ENCODE data around the gene VPS51. TPM values are rescaled to one million over a fixed set of nuclear protein-coding genes. Genes with fewer than 3 reads are reported as not detected.
A peak's percentile ranks its signal among the peaks of the same experiment; 100 is the strongest.

VPS51 gene
- total RNA-seq, 6 experiments from 2014 or later, result 41.5 to 170 (median 50.2) TPM

DNA sequence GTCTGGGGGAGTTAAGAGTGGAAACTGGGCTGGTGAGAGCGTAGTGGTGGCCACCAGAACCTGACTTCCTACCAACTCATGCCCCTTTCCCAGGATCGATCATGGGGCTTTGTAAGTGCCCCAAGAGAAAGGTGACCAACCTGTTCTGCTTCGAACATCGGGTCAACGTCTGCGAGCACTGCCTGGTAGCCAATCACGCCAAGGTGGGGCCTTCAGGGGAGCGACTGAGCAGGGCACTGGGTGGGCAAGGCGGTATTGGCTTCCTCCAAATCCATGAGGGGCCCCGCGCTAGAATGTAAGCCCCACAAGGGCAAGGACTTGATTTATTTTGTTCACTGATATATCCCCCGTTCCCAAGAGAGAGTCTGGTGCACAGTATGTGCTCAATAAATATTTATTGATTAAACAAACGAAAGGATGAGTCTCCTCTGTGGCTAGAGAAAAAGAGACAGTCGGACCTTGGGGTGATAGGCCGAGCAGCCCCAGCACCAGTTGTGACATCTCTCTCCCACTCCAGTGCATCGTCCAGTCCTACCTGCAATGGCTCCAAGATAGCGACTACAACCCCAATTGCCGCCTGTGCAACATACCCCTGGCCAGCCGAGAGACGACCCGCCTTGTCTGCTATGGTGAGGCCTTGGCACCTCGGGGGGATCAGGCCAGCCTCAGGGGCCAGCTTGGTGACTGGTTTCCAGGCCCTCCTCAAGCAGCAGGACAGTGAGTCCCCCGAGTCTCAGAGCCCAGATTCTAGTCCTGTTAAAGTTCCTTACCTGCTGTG is 11.2 kb upstream of the VPS51 start:
- H3K4me1 ChIP-seq, result peaks cover 0 to 16% (median 4%) of the 10 kb centered on the region in 4 donors
- no peak for TF ChIP-seq POLR2A (IDR thresholded peaks at IDR 0.05)
- TF ChIP-seq, protein P1, sequence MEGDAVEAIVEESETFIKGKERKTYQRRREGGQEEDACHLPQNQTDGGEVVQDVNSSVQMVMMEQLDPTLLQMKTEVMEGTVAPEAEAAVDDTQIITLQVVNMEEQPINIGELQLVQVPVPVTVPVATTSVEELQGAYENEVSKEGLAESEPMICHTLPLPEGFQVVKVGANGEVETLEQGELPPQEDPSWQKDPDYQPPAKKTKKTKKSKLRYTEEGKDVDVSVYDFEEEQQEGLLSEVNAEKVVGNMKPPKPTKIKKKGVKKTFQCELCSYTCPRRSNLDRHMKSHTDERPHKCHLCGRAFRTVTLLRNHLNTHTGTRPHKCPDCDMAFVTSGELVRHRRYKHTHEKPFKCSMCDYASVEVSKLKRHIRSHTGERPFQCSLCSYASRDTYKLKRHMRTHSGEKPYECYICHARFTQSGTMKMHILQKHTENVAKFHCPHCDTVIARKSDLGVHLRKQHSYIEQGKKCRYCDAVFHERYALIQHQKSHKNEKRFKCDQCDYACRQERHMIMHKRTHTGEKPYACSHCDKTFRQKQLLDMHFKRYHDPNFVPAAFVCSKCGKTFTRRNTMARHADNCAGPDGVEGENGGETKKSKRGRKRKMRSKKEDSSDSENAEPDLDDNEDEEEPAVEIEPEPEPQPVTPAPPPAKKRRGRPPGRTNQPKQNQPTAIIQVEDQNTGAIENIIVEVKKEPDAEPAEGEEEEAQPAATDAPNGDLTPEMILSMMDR (IDR thresholded peaks at IDR 0.05), result no peak
- no peaks in the 10 kb centered on the region for H3K9me3 ChIP-seq
- H3K27me3 ChIP-seq, result no peaks in the 10 kb centered on the region
- no peak for DNase-seq
- H3K4me3 ChIP-seq, result peak overlapping the region; percentile 69 to 80 (median 73)
- WGBS (ENCODE audit: insufficient coverage, low coverage, low lambda C conversion rate, missing lambda C conversion rate), result 38% methylated on average over 11 of the region's 23 CpGs
- peak in 1 of 4 donors; percentile 4 for ATAC-seq
- intact Hi-C loops (cut with DNase I), result no loop called here
- H3K36me3 ChIP-seq, result peaks cover 0 to 23% (median 7%) of the 10 kb centered on the region in 4 donors
- H3K27ac ChIP-seq, result peak overlapping the region; percentile 59 to 91 (median 83)

DNA sequence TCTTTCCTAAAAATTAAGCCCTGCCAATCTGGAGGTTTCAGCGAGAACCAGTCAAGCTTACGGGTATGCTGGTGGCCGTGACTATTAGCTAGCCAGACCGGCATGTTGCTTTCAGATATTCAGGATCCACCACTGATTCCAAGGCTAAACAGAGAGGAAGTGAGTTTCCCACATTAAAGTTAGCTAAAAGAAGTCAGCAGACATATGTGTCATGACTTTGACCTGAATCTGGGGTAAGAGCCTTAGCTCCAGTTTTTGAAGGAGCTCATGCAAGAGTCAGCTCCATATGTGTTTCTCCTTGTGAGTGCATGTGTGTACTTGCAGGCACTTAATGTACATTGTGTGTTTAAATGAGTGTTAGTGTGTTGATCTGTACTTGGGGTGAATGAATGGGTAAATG is 10.6 kb upstream of the VPS51 start:
- H3K36me3 ChIP-seq, result peaks cover 0 to 23% (median 7%) of the 10 kb centered on the region in 4 donors
- intact Hi-C loops (cut with DNase I), result no loop called here
- H3K4me1 ChIP-seq, result peaks cover 0 to 16% (median 4%) of the 10 kb centered on the region in 4 donors
- H3K4me3 ChIP-seq, result no peak overlapping the region
- WGBS (ENCODE audit: insufficient coverage, low coverage, low lambda C conversion rate, missing lambda C conversion rate), result 95% methylated on average over 4 of the region's 4 CpGs
- H3K27ac ChIP-seq, result no peak overlapping the region
- ATAC-seq, result no peak
- no peak for DNase-seq
- no peaks in the 10 kb centered on the region for H3K27me3 ChIP-seq
- TF ChIP-seq, protein P1 (IDR thresholded peaks at IDR 0.05), result no peak
- no peak for TF ChIP-seq POLR2A (IDR thresholded peaks at IDR 0.05)
- no peaks in the 10 kb centered on the region for H3K9me3 ChIP-seq

DNA sequence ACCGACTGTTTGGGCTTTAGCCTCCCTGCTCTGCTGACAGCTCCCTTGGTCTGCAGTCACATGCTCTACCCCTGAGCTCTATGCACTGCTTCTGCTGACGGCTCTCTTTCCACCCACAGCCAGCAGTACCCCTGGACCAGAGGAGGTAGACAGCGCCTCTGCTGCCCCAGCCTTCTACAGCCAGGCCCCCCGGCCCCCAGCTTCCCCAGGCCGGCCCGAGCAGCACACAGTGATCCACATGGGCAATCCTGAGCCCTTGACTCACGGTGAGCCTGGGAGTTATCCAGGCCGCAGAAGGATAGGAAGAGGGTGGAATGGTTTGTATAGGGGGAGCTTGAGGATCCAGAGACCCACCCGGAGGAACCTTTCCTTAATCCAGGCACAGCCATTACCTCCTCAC is 9.2 kb upstream of the VPS51 start:
- ATAC-seq, result no peak
- Histone ChIP-seq H3K4me1 (peaks cover 0 to 16% (median 4%) of the 10 kb centered on the region in 4 donors), H3K27ac (no peak overlapping the region), H3K4me3 (no peak overlapping the region), H3K36me3 (peaks cover 0 to 23% (median 7%) of the 10 kb centered on the region in 4 donors), H3K9me3 (no peaks in the 10 kb centered on the region), H3K27me3 (no peaks in the 10 kb centered on the region)
- no peak for DNase-seq
- WGBS (ENCODE audit: insufficient coverage, low coverage, low lambda C conversion rate, missing lambda C conversion rate), result 100% methylated on average over 3 of the region's 9 CpGs
- no peak for TF ChIP-seq POLR2A (IDR thresholded peaks at IDR 0.05)
- TF ChIP-seq, protein P1 (IDR thresholded peaks at IDR 0.05), result no peak
- intact Hi-C loops (cut with DNase I), result no loop called here

DNA sequence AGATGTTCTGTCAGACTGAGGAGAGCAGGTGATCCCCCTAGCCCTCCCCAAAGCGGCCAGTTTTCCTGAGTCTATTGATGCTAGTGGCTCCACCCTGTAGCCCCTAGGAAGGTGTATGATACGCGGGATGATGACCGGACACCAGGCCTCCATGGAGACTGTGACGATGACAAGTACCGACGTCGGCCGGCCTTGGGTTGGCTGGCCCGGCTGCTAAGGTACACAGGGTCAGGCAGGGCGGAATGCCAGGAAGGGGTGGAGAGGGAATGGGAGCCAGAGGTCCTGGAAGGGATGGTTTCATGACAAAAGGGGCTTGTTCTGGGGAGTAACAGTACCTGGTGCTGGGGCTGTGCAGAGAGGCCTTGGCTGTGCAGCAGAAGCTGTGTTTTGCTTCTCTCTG is 8.8 kb upstream of the VPS51 start:
- DNase-seq (no peak), ATAC-seq (no peak)
- 79% methylated on average over 6 of the region's 11 CpGs for WGBS (ENCODE audit: insufficient coverage, low coverage, low lambda C conversion rate, missing lambda C conversion rate)
- intact Hi-C loops (cut with DNase I), result no loop called here
- Histone ChIP-seq H3K9me3 (no peaks in the 10 kb centered on the region), H3K36me3 (peaks cover 0 to 23% (median 7%) of the 10 kb centered on the region in 4 donors), H3K4me3 (no peak overlapping the region), H3K27ac (no peak overlapping the region), H3K27me3 (no peaks in the 10 kb centered on the region), H3K4me1 (peaks cover 0 to 16% (median 4%) of the 10 kb centered on the region in 4 donors)
- TF ChIP-seq, protein P1 (IDR thresholded peaks at IDR 0.05), result no peak
- TF ChIP-seq POLR2A (IDR thresholded peaks at IDR 0.05), result no peak
